Activated T-cell treated with anti-CD3 and anti-CD28 coated beads for 4 hours (primary cell): ENCODE measurements around the gene AK5.

ENCODE experiments used
- DNase-seq: peaks from one replicate; pipeline ENCODE4 v3.0.0-alpha.2; 2020

Gene AK5, protein sequence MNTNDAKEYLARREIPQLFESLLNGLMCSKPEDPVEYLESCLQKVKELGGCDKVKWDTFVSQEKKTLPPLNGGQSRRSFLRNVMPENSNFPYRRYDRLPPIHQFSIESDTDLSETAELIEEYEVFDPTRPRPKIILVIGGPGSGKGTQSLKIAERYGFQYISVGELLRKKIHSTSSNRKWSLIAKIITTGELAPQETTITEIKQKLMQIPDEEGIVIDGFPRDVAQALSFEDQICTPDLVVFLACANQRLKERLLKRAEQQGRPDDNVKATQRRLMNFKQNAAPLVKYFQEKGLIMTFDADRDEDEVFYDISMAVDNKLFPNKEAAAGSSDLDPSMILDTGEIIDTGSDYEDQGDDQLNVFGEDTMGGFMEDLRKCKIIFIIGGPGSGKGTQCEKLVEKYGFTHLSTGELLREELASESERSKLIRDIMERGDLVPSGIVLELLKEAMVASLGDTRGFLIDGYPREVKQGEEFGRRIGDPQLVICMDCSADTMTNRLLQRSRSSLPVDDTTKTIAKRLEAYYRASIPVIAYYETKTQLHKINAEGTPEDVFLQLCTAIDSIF

DNA sequence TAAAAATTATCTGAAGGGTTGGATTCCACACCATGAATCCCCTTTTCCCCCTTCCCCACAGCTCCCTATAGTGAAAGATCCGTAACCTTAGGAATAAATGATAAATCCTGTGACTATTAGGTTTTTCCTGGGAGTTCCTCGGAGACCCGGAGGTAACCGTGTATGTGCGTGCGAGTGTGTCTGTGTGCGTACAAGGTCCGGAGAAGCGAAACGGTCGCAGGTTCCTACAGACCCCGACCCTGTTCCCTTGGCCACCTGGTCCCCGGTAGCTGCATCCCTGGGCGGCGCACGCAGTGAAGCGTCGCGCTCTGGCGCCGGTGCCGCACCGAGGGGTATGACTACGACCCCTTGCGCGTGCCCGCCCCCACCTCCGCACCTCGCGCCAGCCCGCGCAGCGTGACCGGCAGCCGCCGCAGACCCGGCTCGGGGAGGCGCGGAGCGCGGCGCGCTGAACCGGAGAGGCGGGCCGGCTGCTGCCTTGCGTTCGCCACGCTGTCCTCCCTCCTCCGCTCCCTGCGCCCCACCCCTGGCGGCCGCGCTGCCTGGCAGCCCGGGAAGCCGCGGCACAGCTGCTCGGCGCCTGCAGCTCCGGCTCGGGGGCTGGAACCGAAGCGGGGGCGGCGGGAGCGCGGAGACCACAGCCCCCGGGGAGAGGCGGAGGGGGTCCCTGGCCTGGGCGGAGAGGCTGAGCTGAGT, at the start of gene AK5:
AK5 (plus strand) TSS at position 529 of the 696 bp plus-strand sequence. CDS start 295 bp downstream, outside the sequence.
- peak; percentile 44 for DNase-seq

DNA sequence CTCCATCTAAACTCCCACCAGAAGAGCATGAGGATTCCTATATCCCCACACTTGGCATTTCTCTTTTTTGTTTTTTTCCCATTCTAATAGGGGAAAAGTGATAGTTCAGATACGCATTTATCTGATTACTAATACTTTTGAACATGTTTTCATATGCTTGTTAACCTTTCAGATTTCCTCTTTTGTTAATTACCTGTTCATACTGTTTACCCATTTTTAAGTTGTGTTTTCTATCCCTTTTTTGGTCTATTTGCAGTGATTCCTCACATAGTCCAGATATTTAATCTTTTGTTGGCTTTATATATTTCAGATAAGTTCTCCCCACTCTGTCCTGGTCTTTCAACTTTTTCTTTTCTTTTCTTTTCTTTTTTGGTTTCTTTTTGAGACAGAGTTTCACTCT, 49.0 kb upstream of the AK5 start:
- DNase-seq = no peak

DNA sequence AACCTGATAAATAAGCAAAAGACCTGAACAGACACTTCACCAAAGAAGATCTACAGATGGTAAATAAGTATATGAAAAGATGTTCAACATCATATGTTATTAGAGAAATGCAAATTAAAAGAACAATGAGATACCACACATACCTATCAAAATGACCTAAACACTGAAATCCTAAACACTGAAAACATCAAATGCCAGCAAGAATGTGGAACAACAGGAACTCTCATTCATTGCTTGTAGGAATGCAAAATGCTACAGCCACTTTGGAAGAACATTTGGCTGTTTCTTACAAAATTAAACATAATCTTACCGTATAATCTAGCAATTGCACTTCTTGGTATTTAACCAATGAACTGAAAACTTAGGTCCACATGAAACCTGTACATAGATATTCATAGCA, 47.7 kb upstream of the AK5 start:
- DNase-seq = no peak

DNA sequence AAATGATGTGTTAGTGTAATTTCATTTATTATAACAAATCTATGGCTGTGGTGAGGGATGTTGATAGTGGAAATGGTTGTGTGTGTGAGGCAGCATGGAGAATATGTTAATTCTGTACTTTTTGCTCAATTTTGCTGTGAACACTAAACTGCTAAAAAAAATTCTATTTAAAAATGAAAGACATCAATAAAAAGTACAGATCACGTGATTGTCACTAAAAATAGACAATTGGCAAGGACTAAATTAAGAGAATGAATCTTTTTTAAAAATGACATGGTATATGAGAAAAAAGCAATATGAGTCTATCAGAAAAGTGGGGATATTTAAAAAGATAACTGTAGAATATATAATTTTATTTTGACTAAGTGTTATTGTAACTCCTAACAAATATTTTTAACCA, 46.9 kb upstream of the AK5 start:
- DNase-seq = no peak

DNA sequence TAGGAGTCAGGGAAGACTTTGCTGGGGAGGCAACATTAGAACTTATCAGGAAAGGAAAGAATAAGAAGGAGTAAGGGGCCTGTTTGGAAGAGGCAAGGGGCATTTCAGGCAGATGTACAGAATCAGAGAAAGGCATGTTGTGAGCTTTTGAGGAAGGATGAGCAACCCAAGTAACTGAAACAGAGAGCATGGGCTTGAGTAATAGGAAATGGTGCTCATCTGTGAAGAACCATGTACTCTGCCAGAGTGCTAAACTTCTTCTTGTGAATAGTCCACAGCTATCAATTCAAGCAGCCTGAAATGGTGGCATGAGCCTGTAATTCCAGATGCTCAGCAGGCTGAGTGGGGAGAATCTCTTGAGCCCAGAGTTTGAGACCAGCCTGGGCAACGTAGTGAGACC, 43.4 kb upstream of the AK5 start:
- DNase-seq = no peak

DNA sequence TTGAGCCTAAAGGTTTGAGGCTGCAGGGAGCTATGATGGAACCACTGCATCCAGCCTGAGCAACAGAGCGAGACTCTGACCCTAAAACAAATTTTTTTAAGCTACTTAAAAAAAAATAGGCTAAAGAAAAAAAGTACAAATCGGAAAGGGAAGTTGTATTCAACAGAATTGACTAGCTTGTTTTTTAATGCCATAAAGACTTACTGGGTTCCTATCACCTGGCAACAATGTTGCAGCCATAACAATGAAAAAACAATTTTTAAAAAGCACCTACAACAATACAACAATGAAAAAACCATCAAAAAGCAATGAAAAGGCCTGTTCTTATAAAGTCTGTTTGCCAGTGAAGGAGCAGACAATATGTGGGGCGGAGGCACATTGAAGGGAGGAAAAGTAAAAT, 42.5 kb upstream of the AK5 start:
- DNase-seq = no peak

DNA sequence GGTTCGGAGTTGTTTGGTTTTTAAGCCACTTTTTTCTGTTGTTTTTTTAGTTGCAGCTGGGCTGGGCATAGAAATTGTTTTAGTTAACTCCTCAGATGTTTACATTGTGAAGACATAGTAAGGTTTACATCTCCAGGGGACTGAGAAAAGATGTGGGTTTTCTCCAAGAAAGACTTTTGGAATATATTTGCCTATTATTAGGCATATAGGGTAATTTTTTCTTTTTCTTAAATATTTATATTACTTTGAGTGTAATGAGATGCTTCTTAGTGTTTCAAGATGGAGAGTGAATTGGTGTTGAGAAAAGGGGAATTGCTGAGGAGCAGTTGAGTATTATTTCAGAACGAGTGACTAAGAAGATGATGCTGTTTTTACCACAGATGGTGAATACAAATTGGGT, 36.0 kb upstream of the AK5 start:
- no peak for DNase-seq

DNA sequence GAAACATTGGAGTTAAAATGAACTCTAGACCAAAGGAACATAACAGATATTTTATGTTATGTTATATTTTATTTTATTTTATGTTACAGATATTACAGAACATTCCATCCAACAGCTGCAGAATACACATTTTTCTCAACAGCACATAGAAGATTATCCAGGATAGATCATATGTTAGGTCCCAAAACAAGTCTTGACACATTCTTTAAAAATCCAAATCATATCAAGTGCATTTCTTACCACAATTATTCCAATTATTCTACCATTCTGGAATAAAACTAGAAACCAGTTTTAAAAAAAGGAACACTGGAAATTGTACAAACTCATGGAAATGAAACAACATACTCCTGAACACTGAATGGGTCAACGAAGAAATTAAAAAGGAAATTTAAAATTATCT, 31.7 kb upstream of the AK5 start:
- no peak for DNase-seq

DNA sequence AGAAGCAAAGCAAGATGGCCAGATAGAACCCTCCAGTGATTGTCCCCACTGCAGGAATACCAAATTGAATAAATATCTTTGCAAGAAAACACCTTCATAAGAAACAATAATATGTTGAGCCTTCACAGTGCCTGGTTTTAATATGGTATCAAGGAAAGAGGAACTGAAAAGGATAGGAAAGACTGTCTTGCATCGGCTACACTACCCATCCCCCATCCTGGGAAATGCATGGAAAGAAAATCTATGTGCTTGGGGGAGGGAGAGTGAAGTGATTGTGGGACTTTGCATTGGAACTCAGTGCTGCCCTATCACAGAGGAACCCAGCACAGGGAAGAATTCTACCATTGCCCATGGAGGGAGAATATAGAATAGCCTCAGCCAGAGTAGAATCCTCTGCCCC, 28.6 kb upstream of the AK5 start:
- DNase-seq = no peak

DNA sequence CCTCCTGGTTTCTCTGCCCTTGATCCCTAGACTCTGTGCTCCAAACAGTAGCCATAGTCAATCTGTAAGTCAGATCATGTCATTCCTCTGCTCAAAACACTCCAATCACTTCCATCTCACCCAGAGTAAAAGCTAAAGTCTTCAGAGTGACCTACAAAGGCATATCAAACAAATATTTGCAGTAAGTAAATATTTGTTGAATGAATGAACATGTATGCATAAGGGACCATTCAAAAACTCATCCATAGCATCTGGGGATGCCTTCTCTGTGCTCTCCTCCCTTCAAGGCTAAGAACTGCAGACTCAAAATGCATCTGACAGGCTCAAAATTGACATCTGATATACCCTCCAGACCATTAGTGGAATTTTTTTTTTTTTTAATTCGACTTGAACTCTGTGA, 18.1 kb upstream of the AK5 start:
- DNase-seq = no peak

DNA sequence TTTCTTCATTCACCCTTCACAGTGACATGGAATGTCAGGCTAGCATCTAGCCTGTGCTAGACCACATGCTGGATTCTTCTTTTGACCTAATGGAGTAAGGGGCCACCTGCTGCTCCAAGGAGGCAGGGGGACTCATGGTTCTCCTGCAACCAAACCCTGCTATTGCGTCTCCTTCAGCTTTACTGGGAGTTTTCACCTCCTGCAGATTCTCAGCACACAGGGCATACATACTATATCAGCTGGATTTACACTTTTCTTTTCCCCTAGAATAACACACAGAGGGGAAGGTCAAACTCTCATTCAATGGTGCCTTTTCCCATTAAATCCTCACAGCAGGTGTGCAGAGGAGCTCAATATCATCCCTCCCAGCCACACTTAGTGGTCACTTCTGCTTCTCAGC, 16.6 kb upstream of the AK5 start:
- DNase-seq = no peak

DNA sequence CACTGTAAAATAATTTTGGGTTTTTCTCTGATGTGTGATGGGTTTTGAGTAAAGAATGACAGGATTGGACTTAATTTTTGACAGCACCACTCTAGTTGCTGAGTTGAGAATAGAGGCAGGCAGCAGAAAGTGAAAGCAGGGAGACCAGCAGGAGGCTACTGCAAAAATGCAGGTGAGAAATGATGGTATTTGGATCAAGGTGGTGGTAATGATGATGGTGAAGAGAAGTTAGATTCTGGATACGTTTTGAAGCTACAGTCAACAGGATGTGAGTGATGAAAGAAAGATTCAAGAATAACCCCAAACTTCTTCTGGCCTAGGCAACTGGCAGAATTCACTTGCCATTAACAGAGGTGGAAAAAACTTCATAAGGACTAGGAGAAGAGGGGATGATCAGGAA, 14.8 kb upstream of the AK5 start:
- DNase-seq = no peak

DNA sequence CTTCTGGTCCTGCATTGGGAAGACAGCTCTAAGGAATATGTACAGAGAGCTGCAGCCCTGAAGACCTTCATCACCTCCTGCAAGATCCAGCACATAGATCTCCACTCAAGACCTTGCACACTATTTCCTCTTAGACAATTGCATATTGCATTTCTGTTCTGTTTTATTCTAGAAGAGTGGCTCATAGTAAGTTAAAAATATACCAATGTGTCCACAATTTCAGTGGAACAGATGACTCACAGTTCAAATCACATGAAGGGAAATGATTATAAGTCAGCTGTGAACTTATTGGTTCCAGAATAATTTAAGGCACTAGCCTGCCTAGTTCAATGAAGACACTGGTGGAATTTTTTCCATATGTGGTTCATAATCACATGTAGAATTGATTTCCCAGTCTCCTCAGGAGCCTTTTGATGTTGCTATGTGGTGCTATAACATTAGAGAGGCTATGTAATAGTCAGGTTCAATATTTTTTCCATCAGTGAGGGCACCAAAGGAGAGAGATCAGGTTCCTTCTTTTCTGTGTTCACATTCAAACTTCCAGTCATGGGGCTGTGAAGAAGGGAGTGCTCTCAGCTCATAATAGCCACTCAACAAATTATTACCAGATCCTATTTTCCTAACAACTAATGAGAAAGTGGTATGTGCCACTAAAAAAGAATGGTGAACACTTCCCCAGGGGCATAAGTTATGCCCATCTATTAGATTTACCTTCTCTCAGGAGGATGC, 9.8 kb upstream of the AK5 start:
- no peak for DNase-seq

DNA sequence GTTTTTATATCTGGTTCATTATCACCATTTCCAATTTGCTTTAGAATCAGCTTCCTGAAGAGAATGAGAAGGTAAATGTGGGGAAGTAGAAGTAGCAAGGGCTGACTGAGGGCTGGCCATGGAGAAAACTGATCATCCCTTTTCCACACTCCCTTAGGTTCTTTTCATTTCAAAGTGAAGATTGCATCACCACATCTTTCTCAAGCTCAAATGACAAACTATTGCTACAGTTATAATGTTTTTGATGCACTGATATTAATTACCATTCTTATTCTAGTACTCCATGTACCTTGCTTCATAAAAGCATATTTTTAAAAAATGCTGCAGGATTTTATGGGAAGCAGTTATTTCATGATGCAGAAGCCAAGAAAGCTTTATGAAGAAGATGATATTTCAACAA, 7.9 kb upstream of the AK5 start:
- no peak for DNase-seq

DNA sequence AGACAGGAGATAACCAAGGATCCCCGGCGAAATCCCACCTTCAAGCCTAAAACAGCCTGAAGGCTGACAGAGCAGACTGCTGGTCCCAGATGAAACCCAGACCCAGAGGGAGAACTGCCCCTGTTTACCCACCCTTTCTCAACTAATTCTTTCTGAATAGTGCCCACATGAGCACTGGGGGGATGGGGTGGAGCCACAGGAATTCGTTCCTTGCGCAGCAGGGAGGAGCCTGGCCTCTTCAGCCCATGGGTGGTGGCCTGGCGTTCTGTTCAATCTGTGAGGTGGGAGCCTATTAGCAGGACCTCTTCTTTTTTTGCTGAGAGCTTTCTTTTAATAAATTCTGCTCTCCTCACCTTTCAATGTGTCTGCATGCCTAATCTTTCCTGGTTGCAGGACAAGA, 6.6 kb upstream of the AK5 start:
- no peak for DNase-seq

DNA sequence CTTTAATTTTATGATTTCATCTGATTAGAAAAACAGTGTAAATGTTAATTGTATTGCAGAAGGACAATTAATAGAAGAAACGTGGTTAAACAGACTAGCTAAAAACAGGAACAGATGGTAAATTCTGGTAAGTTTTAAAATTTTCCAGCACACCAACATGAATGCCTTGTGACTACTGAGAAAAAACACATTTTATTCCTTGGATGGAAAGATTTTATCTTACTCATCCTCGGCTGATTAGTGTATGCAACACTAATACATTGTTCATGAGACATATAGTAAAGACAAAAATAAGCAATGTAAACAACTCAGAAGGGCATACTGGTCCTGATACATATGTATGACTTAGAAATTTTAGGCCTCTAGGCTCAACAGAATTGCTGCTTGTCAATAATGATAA, 4.9 kb upstream of the AK5 start:
- no peak for DNase-seq

DNA sequence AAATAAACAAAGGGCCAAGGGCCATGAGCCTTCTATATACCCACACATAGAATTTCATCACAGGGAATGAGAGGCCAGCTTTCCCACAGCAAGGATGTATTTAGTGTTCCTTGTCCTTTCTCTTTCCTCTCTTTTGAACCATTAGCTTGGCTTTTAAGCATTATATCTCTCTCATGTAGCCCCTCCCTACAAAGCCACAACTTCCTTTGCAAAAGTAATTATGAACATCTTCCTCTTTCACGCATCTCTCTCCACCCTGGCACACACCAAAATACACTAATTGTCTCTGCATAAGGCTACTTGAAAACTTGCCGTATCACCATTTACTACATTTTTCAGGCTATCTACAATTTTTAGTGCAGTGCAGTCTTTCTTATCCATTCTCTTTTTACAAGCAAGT, 1.9 kb upstream of the AK5 start:
- no peak for DNase-seq

DNA sequence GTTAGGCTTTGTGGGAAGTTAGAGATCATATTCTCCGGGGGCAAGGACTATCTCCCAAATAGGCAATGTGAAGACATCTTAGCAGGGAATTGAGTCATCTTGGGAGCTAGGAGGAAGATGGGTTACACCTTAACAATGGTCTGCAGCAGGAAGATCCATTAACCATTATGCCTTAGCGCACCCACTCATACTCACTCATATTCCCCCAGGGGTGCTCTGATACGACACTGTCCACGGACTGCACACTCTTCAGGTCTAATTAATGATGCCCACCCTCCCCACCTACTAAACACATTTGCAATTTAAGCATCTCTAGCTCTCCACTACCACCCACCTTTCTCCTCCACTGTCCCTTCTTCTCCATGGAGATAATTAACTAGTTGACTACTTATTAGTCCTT, 857 bp upstream of the AK5 start:
- DNase-seq = no peak

DNA sequence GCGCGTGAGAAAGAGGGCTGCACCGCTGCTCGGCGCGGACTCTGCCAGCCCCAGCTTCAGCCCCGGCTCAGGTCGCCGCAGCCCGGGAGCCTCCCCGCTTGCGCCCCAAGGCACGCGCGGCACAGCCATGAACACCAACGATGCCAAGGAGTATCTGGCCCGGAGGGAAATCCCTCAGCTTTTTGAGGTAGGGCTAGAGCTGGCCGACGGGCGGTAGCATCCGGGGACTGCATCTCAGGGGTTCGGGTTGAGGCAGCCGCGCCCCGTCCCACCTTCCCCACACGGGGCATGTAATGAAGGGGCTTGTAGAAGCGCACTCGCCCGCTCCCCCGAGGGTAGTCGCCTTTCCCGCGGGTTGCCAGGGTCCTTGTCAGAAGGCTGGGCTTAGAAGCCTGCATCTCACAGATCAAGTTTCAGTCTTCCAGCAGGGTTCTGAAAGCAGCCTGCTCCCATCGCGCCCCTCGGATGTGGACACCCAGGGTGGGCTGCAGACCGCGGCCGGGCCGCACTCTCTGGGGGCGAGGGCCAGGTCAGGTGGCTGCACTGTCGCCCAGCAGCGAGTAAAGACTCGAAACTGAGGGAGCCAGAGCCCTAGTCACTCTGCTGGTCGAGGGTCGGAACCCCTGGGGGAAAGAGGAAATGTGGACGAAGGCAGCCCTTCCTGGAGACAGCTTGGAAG, 507 bp downstream of the AK5 start:
- peak; percentile 16 for DNase-seq

DNA sequence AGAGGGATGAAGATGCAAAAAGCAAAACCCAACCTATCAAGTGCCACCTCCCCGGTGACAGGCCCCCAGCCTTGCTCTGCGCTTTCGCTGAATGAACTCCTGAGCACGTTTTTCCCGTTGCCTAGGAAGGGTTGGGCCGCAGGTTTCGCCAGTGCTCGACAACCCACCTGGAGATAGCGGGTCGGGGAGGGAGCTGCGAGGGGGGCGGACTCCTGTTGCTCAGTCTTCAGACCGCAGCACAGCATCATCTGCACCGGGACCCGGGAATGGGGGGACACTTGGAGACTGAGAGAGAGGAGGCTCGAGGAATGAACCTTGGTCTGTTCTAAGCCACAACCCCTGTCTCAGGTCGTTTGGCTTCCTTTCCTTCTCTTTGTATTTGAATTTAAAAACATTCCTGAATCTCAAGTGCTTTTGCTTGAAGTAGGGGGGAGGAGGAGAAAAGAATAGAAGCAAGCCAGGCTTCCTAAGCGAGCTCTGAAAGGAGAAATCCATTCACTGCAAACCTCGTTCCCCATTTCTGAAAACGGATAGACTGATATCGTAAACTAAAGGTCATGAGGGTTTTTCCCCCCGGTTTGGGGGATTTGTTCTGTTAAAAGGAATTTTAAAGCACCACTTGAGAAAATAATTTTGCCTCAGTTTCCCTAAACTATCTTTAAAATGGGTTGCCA, 1.2 kb downstream of the AK5 start:
- DNase-seq = no peak

DNA sequence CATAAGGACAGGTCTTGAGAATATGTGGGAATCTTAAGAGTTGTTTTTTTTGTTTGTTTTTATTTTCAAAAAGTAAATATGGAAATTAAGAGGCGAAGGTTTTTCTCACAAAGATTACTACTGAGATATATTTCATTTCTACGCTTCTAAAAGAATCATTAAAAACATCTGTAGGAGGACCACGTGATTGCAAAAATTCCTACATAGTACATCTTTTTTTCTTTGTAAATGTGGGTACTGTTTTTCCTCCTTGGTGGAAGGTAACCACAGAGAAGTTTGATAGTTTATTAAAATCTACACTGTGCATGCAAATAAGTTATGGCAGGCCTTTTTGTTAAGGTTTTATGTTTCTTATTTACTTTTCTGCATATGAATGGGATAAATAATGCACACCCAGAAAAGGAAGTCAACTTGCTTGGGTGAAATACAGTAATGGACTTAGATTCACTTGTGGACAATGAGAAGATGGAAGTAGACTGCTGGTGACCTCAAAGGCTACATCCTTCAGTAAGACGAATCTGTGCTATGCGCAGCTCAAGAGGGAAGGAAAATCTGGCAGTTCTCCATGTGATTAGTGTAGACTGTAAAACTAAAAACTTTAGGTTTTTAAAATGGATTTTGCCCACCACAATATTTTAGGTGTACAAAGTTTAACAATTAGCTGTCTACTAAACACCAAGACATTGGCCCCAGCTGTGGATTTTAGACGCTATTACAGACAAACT, 2.0 kb downstream of the AK5 start:
- no peak for DNase-seq

DNA sequence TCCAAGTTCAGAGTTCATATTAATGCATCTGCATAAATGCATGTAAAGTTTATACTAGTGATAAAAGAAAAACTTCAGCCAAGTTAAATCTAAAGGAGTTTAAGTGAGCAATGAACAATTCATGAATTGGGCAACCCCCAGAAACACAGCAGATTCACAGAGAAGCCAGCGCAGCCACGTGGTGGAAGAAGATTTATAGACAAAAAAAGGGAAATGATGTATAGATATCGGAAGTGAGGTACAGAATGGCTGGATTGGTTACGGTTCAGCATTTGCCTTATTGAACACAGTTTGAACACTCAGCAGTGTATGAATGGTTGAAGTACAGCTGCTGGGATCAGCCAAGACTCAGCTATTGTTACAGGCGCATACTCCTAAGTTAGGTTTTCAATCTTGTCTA, 5.7 kb downstream of the AK5 start:
- no peak for DNase-seq
